Amniotic stem cell (primary cell): ENCODE results near the gene GFM2.
A peak's percentile ranks its signal among the peaks of the same experiment; 100 is the strongest.
"Not testable (repeated sequence)": the region's sequence is repeated elsewhere in the genome, so short reads cannot be mapped to it uniquely, and the experiment has no call there.

Experiments used
- DNase-seq: peaks from one replicate; lab custom pipeline; 2025; lab: John Stamatoyannopoulos, UW

GFM2 gene

GRCh38 chr5:74717596-74717995 lies 49.3 kb downstream of the GFM2 start:
- DNase-seq = no peak

- no peak for DNase-seq
Measured at GRCh38 chr5:74693191-74693590, 73.7 kb downstream of the GFM2 start.

- no peak for DNase-seq
Measured at GRCh38 chr5:74686962-74687751, 79.8 kb downstream of the GFM2 start.

- DNase-seq = no peak
Measured at GRCh38 chr5:74685979-74686631, 80.8 kb downstream of the GFM2 start.

GRCh38 chr5:74684900-74685851 lies 81.7 kb downstream of the GFM2 start, which contains the start of gene HEXB:
Gene HEXB, plus strand, starts transcription at chr5:74685233. Its CDS starts 28 bp downstream, at chr5:74685261.
- peak; percentile 76 for DNase-seq

GRCh38 chr5:74679966-74680365 lies 87.0 kb downstream of the GFM2 start:
- DNase-seq = peak; percentile 7

- not testable (repeated sequence) for DNase-seq
Measured at GRCh38 chr5:74679300-74679699, 87.6 kb downstream of the GFM2 start.

- DNase-seq = not testable (repeated sequence)
Measured at GRCh38 chr5:74678123-74678522, 88.8 kb downstream of the GFM2 start.

- not testable (repeated sequence) for DNase-seq
Measured at GRCh38 chr5:74676466-74676865, 90.5 kb downstream of the GFM2 start.

- DNase-seq = peak; percentile 19
Measured at GRCh38 chr5:74673011-74673790, 93.7 kb downstream of the GFM2 start.

GRCh38 chr5:74672215-74672877 lies 94.6 kb downstream of the GFM2 start:
- DNase-seq = no peak
